Spleen (tissue), 11 donors: Measurements from ENCODE around the gene CDC34. TPM values are rescaled to one million over a fixed set of nuclear protein-coding genes. Genes with fewer than 3 reads are reported as not detected.

Experiments
- DNase-seq: peaks from one replicate; pipeline ENCODE4 v3.0.0-alpha.2; 2020
- H3K27ac ChIP-seq, 8 donors: fragments of 200-600 bp; sonication (generic) in 7 of 8; 1 replicate in 4 of 8; 2 replicates in 4 of 8; pipeline versions ENCODE4 v1.5.0 to v1.8.0; 2016 to 2021; ENCODE audit warnings: inconsistent platforms in 4 of 8, mild to moderate bottlenecking in 4 of 8, moderate library complexity in 1 of 8
- H3K27me3 ChIP-seq, 7 donors: fragments of 200-600 bp; sonication (generic) in 6 of 7; replicated peaks in 1 of 7; 1 replicate in 4 of 7; 2 replicates in 3 of 7; pipeline versions ENCODE4 v1.5.0 to v1.8.0; 2016 to 2021; ENCODE audit warnings: inconsistent platforms in 3 of 7, mild to moderate bottlenecking in 1 of 7
- H3K36me3 ChIP-seq, 6 donors: fragments of 200-600 bp; sonication (generic) in 5 of 6; 1 replicate in 4 of 6; 2 replicates in 2 of 6; pipeline versions ENCODE4 v1.5.0 to v1.8.0; 2016 to 2021; ENCODE audit warnings: inconsistent platforms in 2 of 6
- H3K4me1 ChIP-seq, 6 donors: fragments of 200-600 bp; sonication (generic) in 5 of 6; 1 replicate in 3 of 6; 2 replicates in 3 of 6; pipeline versions ENCODE4 v1.5.0 to v1.8.0; 2016 to 2021; ENCODE audit warnings: inconsistent platforms in 3 of 6
- H3K4me3 ChIP-seq, 8 donors: fragments of 200-600 bp; sonication (generic) in 7 of 8; 1 replicate in 4 of 8; 2 replicates in 4 of 8; pipeline versions ENCODE4 v1.5.0 to v1.8.0; 2016 to 2021; ENCODE audit warnings: inconsistent platforms in 4 of 8, mild to moderate bottlenecking in 4 of 8, moderate library complexity in 2 of 8
- H3K9me3 ChIP-seq, 8 donors: fragments of 200-600 bp; sonication (generic) in 7 of 8; 1 replicate in 4 of 8; 2 replicates in 4 of 8; pipeline versions ENCODE4 v1.5.0 to v1.8.0; 2016 to 2021; ENCODE audit warnings: inconsistent platforms in 4 of 8
- CTCF ChIP-seq, 11 experiments: fragments of 200-600 bp in 7 of 11; fragments of 450-650 bp in 4 of 11; sonication (generic) in 4 of 11; IDR thresholded peaks in 8 of 11; conservative IDR thresholded peaks in 3 of 11; 1 replicate in 7 of 11; 2 replicates in 4 of 11; pipeline versions ENCODE4 v1.4.0 to v1.8.0; 2016 to 2021; ENCODE audit warnings: antibody characterized with exemption in 11 of 11, inconsistent platforms in 4 of 11, mild to moderate bottlenecking in 1 of 11
- POLR2A ChIP-seq, 3 donors: fragments of 450-650 bp; IDR thresholded peaks; one replicate each; pipeline ENCODE4 v1.5.1; 2017; ENCODE audit warnings: antibody characterized with exemption in 3 of 3, mild to moderate bottlenecking in 1 of 3
- POLR2AphosphoS5 ChIP-seq, 3 donors: sonication (generic); formaldehyde crosslinking; IDR thresholded peaks; one replicate each; pipeline ENCODE4 v1.5.1; 2017; ENCODE audit warnings: antibody characterized with exemption in 3 of 3
- WGBS, 5 donors: extraction: QIAGEN DNeasy Blood & Tissue Kit in 3 of 5; methylation state at CpG; one replicate each; pipeline versions ENCODE4 v1.1.5 to v1.1.7; 2013 to 2018; 5-methylcytosine and 5-hydroxymethylcytosine counted together
- intact Hi-C: fragments of 100-400 bp; cut with DNase I; formaldehyde crosslinking; loops from one replicate; pipeline ENCODE4 v1.15.0; 2023; ENCODE audit warnings: low total_unique reads
- polyA plus RNA-seq, 3 donors: library from polyadenylated mRNA; stranded (reverse); fragments of 200-250 nt; gene quantifications; one replicate each; pipeline ENCODE4 v1.2.1, GENCODE V29; 2013
- total RNA-seq, 7 donors: library from RNA; depleted of rRNA in 3 of 7; stranded (reverse); fragments of >200 nt in 3 of 7; fragmentation: NEBNext Ultra II Directional in 4 of 7; extraction: Animal tissue kit (Norgen Biotek cat#: 25700) in 4 of 7; gene quantifications; one replicate each; pipeline versions ENCODE4 v1.1.0 to v1.2.1, GENCODE V29; 2016 to 2021
- donor health status: healthy with polysubstance abuse.
- donor health status: DM: no; HTN: no; CAD: no; lungs with moderate emphysema.
- donor health status: DM: no; HTN: no; CAD: no.
- donor health status: Bipolar disorder and iron deficiency.
- donor health status: healthy.
- donor health status: DM: no; HTN: no; CAD: no.
- donor health status: DM: yes; HTN: yes; CAD: no.

The CDC34 gene
- total and polyA plus RNA-seq, 10 donors: 35.9 to 83.9 (median 49.3) TPM

- Histone ChIP-seq H3K36me3 (no peaks in the 10 kb centered on the region), H3K27ac (peak overlapping the region in 4 of 8 donors; percentile 55 to 83 (median 76)), H3K4me1 (peaks cover 0 to 25% (median 6%) of the 10 kb centered on the region in 6 donors), H3K9me3 (no peaks in the 10 kb centered on the region), H3K4me3 (no peak overlapping the region), H3K27me3 (peaks cover 0 to 6% (median 0%) of the 10 kb centered on the region in 7 donors)
- WGBS, 5 donors: 88 to 95% (median 93%) methylated on average over 14 of the region's 14 CpGs
- TF ChIP-seq POLR2AphosphoS5 (IDR thresholded peaks at IDR 0.05): no peak
- no peak for TF ChIP-seq POLR2A (IDR thresholded peaks at IDR 0.05)
- TF ChIP-seq CTCF (IDR thresholded peaks at IDR 0.05 in 8 of 11, conservative IDR thresholded peaks at IDR 0.05 in 3 of 11): no peak
- DNase-seq: no peak
- intact Hi-C loops: no loop called here
Measured at GRCh38 chr19:555474-555808, 23.9 kb downstream of the CDC34 start.

GRCh38 chr19:556611-557382 is 25.2 kb downstream of the CDC34 start:
- 79 to 89% (median 86%) methylated on average over 18 to 31 of the region's 31 CpGs for WGBS, 5 donors
- Histone ChIP-seq H3K9me3 (no peaks in the 10 kb centered on the region), H3K27ac (peak overlapping the region; percentile 15 to 83 (median 54)), H3K36me3 (no peaks in the 10 kb centered on the region), H3K27me3 (peaks cover 0 to 6% (median 0%) of the 10 kb centered on the region in 7 donors), H3K4me3 (no peak overlapping the region), H3K4me1 (peaks cover 0 to 18% (median 6%) of the 10 kb centered on the region in 6 donors)
- no peak for TF ChIP-seq POLR2A (IDR thresholded peaks at IDR 0.05)
- no peak for TF ChIP-seq POLR2AphosphoS5 (IDR thresholded peaks at IDR 0.05)
- TF ChIP-seq CTCF (IDR thresholded peaks at IDR 0.05 in 8 of 11, conservative IDR thresholded peaks at IDR 0.05 in 3 of 11): no peak
- DNase-seq: no peak
- intact Hi-C loops: no loop called here

GRCh38 chr19:558770-559439 is 27.3 kb downstream of the CDC34 start:
- peak overlapping the region in 1 of 8 donors; percentile 33 for H3K27ac ChIP-seq
- intact Hi-C loops: no loop called here
- no peak for DNase-seq

More at GRCh38 chr19:558770-559439, 27.3 kb downstream of the CDC34 start:
- no peaks in the 10 kb centered on the region for H3K9me3 ChIP-seq
- H3K36me3 ChIP-seq: no peaks in the 10 kb centered on the region
- H3K4me3 ChIP-seq: no peak overlapping the region
- peaks cover 0 to 18% (median 6%) of the 10 kb centered on the region in 6 donors for H3K4me1 ChIP-seq
- 67 to 76% (median 67%) methylated on average over 20 to 21 of the region's 21 CpGs for WGBS, 5 donors
- H3K27me3 ChIP-seq: no peaks in the 10 kb centered on the region
- no peak for TF ChIP-seq POLR2A (IDR thresholded peaks at IDR 0.05)
- TF ChIP-seq CTCF (IDR thresholded peaks at IDR 0.05 in 8 of 11, conservative IDR thresholded peaks at IDR 0.05 in 3 of 11): no peak
- TF ChIP-seq POLR2AphosphoS5 (IDR thresholded peaks at IDR 0.05): no peak
